ENCODE results near the gene APOL6. TPM values are rescaled to one million over a fixed set of nuclear protein-coding genes. Genes with fewer than 3 reads are reported as not detected.
A peak's percentile ranks its signal among the peaks of the same experiment; 100 is the strongest.

APOL6 gene
- total RNA-seq, 2 donors from 2014 or later = 20.6 to 23.0 TPM

DNA sequence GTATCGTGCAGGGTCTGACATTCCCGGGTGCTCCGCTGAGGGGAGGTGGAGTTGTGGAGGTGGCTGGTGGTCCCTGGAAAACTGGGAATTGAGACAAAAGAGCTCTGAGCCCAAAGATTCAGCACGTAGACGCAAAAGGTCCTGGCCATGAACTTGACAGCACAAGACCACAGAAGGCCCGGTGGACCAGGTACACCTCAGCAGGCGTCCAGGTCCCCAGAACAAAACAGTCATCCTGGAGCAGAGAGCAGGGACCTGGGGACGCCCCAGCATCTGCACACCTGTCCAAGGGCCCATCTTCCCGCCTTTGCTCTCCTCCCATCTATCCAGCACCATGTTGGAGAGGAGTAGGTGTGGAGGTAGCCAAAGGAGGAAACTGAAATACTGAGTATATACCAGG lies 17.4 kb upstream of the APOL6 start:
- no peak for ATAC-seq
- intact Hi-C loops (cut with DNase I) = no loop called here
- no peak for DNase-seq

DNA sequence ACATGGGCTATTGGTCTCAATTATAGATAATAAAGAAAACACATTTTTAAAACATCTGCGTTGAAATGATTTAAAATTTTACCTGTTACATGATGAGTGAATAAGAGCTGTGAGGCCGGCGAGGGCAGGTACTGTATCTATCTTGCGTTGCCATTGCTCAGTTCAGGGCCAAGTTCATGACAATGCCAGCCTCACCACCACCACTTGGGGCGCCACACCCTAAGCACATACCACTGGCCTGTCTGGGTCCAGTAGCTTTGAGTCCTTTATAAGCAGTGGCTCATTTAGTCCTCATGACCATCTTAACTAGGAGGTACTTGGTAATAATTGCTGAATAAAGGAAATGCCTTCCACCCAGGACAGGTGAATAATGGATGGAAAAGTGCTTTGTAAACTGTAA lies 16.6 kb upstream of the APOL6 start:
- intact Hi-C loops (cut with DNase I) = no loop called here
- no peak for ATAC-seq
- no peak for DNase-seq

DNA sequence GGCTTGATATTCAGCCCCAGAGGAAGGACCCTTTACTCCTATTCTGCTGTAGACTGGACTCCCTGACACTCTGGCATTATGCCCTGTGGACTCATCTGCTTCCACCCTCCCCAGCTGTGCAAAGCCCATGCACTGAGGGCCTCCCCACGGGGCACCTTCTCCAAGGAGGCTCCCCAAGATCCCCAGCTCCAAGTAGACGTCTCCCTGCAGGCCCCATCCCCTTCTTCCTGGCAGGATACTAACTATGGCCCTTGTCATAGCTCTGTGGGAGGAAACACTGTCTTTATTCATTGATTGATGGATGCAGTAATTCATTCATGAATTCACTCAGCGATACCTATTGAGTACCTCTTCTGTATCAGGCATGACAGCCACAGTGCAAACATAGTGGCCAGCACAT lies 15.3 kb upstream of the APOL6 start:
- intact Hi-C loops (cut with DNase I) = no loop called here
- no peak for DNase-seq
- ATAC-seq = no peak

DNA sequence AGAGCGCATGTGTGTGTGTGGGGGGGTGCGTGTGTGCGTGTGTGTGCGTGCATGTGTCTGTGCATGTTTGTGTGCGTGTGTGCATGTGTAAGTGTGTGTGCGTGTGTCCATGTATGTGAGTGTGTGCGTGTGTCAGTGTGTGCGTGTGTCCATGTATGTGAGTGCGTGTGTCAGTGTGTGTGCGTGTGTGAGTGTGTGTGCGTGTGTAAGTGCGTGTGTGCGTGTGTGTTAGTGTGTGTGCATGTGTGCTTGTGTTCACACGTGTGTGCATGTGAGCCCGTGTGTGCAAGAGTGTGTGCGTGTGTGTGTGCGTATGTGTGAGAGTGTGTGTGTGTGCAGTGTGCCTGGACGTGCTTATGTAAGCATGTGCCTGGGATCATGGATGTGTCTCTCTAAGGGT lies 14.7 kb upstream of the APOL6 start:
- no peak for ATAC-seq
- intact Hi-C loops (cut with DNase I) = no loop called here
- no peak for DNase-seq

GRCh38 chr22:35634015-35634414 lies 14.2 kb upstream of the APOL6 start:
- DNase-seq = no peak
- intact Hi-C loops (cut with DNase I) = no loop called here
- no peak for ATAC-seq

- ATAC-seq (no peak), DNase-seq (no peak)
- intact Hi-C loops (cut with DNase I) = no loop called here
Measured at GRCh38 chr22:35634943-35635540, 13.2 kb upstream of the APOL6 start.

DNA sequence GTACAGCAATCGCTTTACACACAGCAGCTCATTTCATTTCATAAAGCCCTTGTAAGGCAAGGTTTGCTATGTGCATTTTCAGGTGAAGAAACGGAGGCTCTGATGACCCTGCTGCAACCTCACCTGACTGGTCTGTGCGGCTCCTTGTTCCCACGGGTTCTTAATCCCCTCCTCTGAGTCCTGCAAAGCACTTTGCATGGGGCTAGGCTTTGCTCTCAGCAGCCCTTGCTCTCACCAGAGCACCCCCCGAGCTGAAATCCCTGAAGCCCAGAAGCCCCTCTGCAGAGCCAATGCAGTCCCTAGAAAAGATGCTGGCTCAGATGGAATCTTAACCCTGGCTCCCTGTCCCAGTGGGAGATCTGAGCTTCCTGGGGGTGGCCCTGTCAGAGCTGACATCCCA lies 11.0 kb upstream of the APOL6 start:
- DNase-seq (no peak), ATAC-seq (no peak)
- intact Hi-C loops (cut with DNase I) = no loop called here

- ATAC-seq (peak; percentile 35 to 41), DNase-seq (no peak)
- intact Hi-C loops (cut with DNase I) = no loop called here
Measured at GRCh38 chr22:35638001-35638400, 10.2 kb upstream of the APOL6 start.

- intact Hi-C loops (cut with DNase I) = no loop called here
- peak; percentile 95 for ATAC-seq
- DNase-seq = peak; percentile 91
Measured at GRCh38 chr22:35638410-35638809, 9.8 kb upstream of the APOL6 start.

- intact Hi-C loops (cut with DNase I) = no loop called here
- ATAC-seq (no peak), DNase-seq (no peak)
Measured at GRCh38 chr22:35641494-35642120, 6.6 kb upstream of the APOL6 start.

- intact Hi-C loops (cut with DNase I) = no loop called here
- ATAC-seq = no peak
- no peak for DNase-seq
Measured at GRCh38 chr22:35642305-35642741, 5.9 kb upstream of the APOL6 start.

GRCh38 chr22:35643991-35644390 lies 4.3 kb upstream of the APOL6 start:
- ATAC-seq (no peak), DNase-seq (no peak)
- intact Hi-C loops (cut with DNase I) = no loop called here

DNA sequence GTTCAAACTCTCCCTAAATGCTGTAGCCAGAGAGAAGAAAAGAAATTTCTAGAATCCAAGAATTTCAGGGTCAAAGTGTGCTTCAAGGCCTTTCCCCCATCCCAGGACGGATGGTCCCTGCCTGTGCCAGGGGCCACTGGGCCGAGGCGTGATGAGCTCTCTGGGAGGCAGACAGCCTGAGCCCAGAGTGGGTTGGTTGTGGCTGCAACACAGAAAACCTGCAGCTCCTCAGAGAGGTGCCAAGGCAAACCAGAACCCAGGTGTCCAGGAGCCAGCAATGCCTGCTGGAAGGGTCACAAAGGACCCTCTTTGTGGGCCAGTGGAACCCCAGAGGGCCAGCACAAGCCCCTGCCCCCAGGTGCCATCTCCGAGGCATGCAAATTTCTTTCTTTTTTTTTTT lies 2.6 kb upstream of the APOL6 start:
- DNase-seq (no peak), ATAC-seq (no peak)
- intact Hi-C loops (cut with DNase I) = no loop called here

- intact Hi-C loops (cut with DNase I) = no loop called here
- DNase-seq = no peak
- no peak for ATAC-seq
Measured at GRCh38 chr22:35649026-35649553, 844 bp downstream of the APOL6 start.

DNA sequence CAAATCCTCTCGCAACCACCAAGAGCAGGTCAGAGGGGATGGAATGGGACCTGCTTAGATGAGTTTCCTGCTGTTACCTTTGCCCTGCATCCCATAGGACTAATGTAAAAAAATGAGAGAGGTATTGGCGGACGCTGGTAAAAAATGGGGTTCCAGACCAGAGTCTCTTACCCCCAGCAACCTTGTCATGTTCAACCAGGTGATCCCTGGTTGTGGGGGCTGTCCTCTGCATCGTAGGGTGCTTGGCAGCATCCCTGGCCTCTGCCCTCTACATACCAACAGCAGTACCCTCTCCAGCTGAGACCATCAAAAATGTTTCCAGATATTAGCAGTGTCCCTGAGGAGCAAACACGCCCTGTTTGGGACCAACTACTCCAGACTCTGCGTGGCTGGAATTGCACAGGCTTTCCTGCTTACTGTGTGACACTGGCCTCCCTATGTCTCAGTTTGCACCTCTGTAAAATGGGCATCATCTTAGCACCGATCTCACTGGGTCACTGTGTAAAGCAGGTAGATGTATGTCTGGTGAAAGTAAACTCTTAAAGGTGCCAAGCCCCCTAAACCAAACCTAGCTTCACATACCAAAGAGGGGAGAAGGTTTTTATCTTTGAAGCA lies 1.5 kb downstream of the APOL6 start:
- DNase-seq = no peak
- intact Hi-C loops (cut with DNase I) = no loop called here
- no peak for ATAC-seq

- intact Hi-C loops (cut with DNase I) = no loop called here
- ATAC-seq = no peak
- no peak for DNase-seq
Measured at GRCh38 chr22:35651085-35651484, 2.8 kb downstream of the APOL6 start.

DNA sequence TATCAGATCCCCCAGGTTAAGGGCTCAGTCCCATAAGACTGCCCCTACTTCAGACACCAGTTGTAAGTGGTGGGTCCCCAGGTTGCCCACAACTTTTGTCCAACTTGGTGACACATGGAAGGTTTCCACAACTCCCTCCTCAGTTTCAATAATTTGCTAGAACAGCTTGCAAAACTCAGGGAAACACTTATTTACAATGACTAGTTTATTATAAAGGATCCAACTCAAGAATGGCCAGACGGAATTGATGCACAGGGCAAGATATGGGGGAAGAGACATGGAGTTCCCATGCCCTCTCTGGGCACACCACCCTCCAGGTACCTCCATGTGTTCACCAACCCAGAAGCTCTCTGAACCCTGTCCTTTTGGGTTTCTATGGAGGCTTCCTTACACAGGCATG lies 5.6 kb downstream of the APOL6 start:
- ATAC-seq (no peak), DNase-seq (no peak)
- intact Hi-C loops (cut with DNase I) = no loop called here

GRCh38 chr22:35656284-35656752 lies 8.1 kb downstream of the APOL6 start:
- DNase-seq (no peak), ATAC-seq (no peak)
- intact Hi-C loops (cut with DNase I) = no loop called here

GRCh38 chr22:35657571-35658312 lies 9.5 kb downstream of the APOL6 start:
- intact Hi-C loops (cut with DNase I) = no loop called here
- ATAC-seq = no peak

More at GRCh38 chr22:35657571-35658312, 9.5 kb downstream of the APOL6 start:
- DNase-seq = no peak
